HepG2 (cell line): ENCODE results near the gene RBCK1. TPM values are rescaled to one million over a fixed set of nuclear protein-coding genes. Genes with fewer than 3 reads are reported as not detected.

ENCODE experiments used
- HNF1B ChIP-seq: sonication (generic); formaldehyde crosslinking; IDR thresholded peaks from 2 replicates; pipeline ENCODE4 v1.5.1; 2020; ENCODE audit warnings: mild to moderate bottlenecking, moderate library complexity, missing genetic modification reagents
- MED1 ChIP-seq: sonication (generic); formaldehyde crosslinking; IDR thresholded peaks from 2 replicates; pipeline ENCODE4 v1.4.0; 2020; ENCODE audit warnings: missing genetic modification reagents
- MTF1 ChIP-seq: sonication (generic); formaldehyde crosslinking; IDR thresholded peaks from 2 replicates; pipeline ENCODE4 v1.5.0; 2020; ENCODE audit warnings: missing genetic modification reagents
- NFKB2 ChIP-seq: sonication (generic); formaldehyde crosslinking; IDR thresholded peaks from 2 replicates; pipeline ENCODE4 v1.4.0; 2020; ENCODE audit warnings: missing genetic modification reagents, borderline replicate concordance
- POLR2G ChIP-seq: fragments of 200-400 bp; formaldehyde crosslinking; IDR thresholded peaks from 2 replicates; pipeline ENCODE4 v1.6.1; 2018; ENCODE audit warnings: mild to moderate bottlenecking, low read depth, low read length, moderate library complexity
- SSRP1 ChIP-seq: IDR thresholded peaks from 2 replicates; pipeline ENCODE4 v1.6.1; 2016; ENCODE audit warnings: control low read depth
- TAF1 ChIP-seq: sonication (generic); formaldehyde crosslinking; IDR thresholded peaks from 2 replicates; pipeline ENCODE4 v1.4.0; 2020; ENCODE audit warnings: missing genetic modification reagents
- TCF12 ChIP-seq, 2 experiments: fragments of 450-650 bp in 1 of 2; sonication (generic) in 1 of 2; formaldehyde crosslinking in 1 of 2; IDR thresholded peaks; 2 replicates each; pipeline versions ENCODE4 v1.6.1 to v1.8.0; 2017 to 2022; ENCODE audit warnings: antibody characterized with exemption in 1 of 2, mild to moderate bottlenecking in 1 of 2, missing genetic modification reagents in 1 of 2, moderate library complexity in 1 of 2
- THRA ChIP-seq: sonication (generic); formaldehyde crosslinking; IDR thresholded peaks from 2 replicates; pipeline ENCODE4 v1.4.0; 2020; ENCODE audit warnings: missing genetic modification reagents, borderline replicate concordance
- ZBTB43 ChIP-seq: sonication (generic); formaldehyde crosslinking; conservative IDR thresholded peaks from 2 replicates; pipeline ENCODE4 v1.4.0; 2020; ENCODE audit warnings: missing genetic modification reagents
- ZNF232 ChIP-seq: sonication (generic); formaldehyde crosslinking; IDR thresholded peaks from 2 replicates; pipeline ENCODE4 v1.4.0; 2020; ENCODE audit warnings: missing genetic modification reagents, borderline replicate concordance
- ZNF605 ChIP-seq: sonication (generic); formaldehyde crosslinking; IDR thresholded peaks from 2 replicates; pipeline ENCODE4 v1.8.0; 2022; ENCODE audit warnings: mild to moderate bottlenecking, missing genetic modification reagents
- ZZZ3 ChIP-seq: sonication (generic); formaldehyde crosslinking; IDR thresholded peaks from 2 replicates; pipeline ENCODE4 v1.4.0; 2020; ENCODE audit warnings: missing genetic modification reagents, mild to moderate bottlenecking, borderline replicate concordance
- polyA plus RNA-seq, 8 experiments: library from polyadenylated mRNA; depleted of rRNA in 3 of 8; stranded (reverse) in 7 of 8; unstranded in 1 of 8; fragments of >200 nt; fragmentation: Illumina TruSeq in 4 of 8; extraction: Trizol in 4 of 8; gene quantifications; 2 replicates each; pipeline versions ENCODE4 v1.2.1 to v1.2.3, GENCODE V29; 2011 to 2016; ENCODE audit warnings: low read depth in 4 of 8, missing spikeins in 1 of 8, mixed read lengths in 1 of 8; ENCODE audit not compliant: insufficient read depth in 1 of 8
- total RNA-seq, 5 experiments: library from RNA; depleted of rRNA; stranded (reverse); fragments of >200 nt; fragmentation: Illumina TruSeq; extraction: Trizol; gene quantifications; 2 replicates each; pipeline ENCODE4 v1.2.3, GENCODE V29; 2016; ENCODE audit warnings: low read depth in 1 of 5
- TF ChIP-seq, protein P1 (sequence below): sonication (generic); formaldehyde crosslinking; IDR thresholded peaks from 2 replicates; pipeline ENCODE4 v1.5.0; 2020; ENCODE audit warnings: mild to moderate bottlenecking, missing genetic modification reagents, borderline replicate concordance

Gene RBCK1
- total and polyA plus RNA-seq, 2 of the 13 experiments (the other 11 are each of a cell fraction or from before 2014, with no cell fraction given): 149 to 215 TPM

GRCh38 chr20:382291-383115 lies 25.6 kb upstream of the RBCK1 start (continued):
- no peak for TF ChIP-seq ZBTB43 (CRISPR knock-in tag)
- peak; percentile 50; the same call in 1 of the 2 replicates for TF ChIP-seq ZNF605 (CRISPR knock-in tag)
- TF ChIP-seq TCF12 (IDR thresholded peaks at IDR 0.05): no peak
- no peak for TF ChIP-seq TCF12 (CRISPR knock-in tag; IDR thresholded peaks at IDR 0.05)
- peak; percentile 33 for TF ChIP-seq HNF1B
- TF ChIP-seq MTF1 (CRISPR knock-in tag): no peak
- no peak for TF ChIP-seq THRA (CRISPR knock-in tag)
- no peak for TF ChIP-seq ZNF232
- TF ChIP-seq NFKB2: no peak
- TF ChIP-seq ZZZ3: peak; percentile 68; the same call in 1 of the 2 replicates
- peak; percentile 50; the same call in 1 of the 2 replicates for TF ChIP-seq POLR2G
- TF ChIP-seq SSRP1 (CRISPR knock-in tag): peak; percentile 83; the same call in 1 of the 2 replicates
- TF ChIP-seq, protein P1, sequence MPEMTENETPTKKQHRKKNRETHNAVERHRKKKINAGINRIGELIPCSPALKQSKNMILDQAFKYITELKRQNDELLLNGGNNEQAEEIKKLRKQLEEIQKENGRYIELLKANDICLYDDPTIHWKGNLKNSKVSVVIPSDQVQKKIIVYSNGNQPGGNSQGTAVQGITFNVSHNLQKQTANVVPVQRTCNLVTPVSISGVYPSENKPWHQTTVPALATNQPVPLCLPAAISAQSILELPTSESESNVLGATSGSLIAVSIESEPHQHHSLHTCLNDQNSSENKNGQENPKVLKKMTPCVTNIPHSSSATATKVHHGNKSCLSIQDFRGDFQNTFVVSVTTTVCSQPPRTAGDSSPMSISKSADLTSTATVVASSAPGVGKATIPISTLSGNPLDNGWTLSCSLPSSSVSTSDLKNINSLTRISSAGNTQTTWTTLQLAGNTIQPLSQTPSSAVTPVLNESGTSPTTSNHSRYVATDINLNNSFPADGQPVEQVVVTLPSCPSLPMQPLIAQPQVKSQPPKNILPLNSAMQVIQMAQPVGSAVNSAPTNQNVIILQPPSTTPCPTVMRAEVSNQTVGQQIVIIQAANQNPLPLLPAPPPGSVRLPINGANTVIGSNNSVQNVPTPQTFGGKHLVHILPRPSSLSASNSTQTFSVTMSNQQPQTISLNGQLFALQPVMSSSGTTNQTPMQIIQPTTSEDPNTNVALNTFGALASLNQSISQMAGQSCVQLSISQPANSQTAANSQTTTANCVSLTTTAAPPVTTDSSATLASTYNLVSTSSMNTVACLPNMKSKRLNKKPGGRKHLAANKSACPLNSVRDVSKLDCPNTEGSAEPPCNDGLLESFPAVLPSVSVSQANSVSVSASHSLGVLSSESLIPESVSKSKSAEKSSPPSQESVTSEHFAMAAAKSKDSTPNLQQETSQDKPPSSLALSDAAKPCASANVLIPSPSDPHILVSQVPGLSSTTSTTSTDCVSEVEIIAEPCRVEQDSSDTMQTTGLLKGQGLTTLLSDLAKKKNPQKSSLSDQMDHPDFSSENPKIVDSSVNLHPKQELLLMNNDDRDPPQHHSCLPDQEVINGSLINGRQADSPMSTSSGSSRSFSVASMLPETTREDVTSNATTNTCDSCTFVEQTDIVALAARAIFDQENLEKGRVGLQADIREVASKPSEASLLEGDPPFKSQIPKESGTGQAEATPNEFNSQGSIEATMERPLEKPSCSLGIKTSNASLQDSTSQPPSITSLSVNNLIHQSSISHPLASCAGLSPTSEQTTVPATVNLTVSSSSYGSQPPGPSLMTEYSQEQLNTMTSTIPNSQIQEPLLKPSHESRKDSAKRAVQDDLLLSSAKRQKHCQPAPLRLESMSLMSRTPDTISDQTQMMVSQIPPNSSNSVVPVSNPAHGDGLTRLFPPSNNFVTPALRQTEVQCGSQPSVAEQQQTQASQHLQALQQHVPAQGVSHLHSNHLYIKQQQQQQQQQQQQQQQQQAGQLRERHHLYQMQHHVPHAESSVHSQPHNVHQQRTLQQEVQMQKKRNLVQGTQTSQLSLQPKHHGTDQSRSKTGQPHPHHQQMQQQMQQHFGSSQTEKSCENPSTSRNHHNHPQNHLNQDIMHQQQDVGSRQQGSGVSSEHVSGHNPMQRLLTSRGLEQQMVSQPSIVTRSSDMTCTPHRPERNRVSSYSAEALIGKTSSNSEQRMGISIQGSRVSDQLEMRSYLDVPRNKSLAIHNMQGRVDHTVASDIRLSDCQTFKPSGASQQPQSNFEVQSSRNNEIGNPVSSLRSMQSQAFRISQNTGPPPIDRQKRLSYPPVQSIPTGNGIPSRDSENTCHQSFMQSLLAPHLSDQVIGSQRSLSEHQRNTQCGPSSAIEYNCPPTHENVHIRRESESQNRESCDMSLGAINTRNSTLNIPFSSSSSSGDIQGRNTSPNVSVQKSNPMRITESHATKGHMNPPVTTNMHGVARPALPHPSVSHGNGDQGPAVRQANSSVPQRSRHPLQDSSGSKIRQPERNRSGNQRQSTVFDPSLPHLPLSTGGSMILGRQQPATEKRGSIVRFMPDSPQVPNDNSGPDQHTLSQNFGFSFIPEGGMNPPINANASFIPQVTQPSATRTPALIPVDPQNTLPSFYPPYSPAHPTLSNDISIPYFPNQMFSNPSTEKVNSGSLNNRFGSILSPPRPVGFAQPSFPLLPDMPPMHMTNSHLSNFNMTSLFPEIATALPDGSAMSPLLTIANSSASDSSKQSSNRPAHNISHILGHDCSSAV (CRISPR knock-in tag): 0 out of 2 replicates have a peak, but pooled peaks have one; percentile 2
- no peak for TF ChIP-seq TAF1 (CRISPR knock-in tag)
- no peak for TF ChIP-seq MED1
